Psoas muscle (tissue), 8 donors: Measurements from ENCODE around the gene TMEM63B. TPM values are rescaled to one million over a fixed set of nuclear protein-coding genes. Genes with fewer than 3 reads are reported as not detected.
"Not testable (repeated sequence)": the region's sequence is repeated elsewhere in the genome, so short reads cannot be mapped to it uniquely, and the experiment has no call there.

Experiments used
- ATAC-seq, 4 donors: fragments of 200-7000 bp; cut with Tn5 transposase; one replicate each; pipeline ENCODE4 v1.9.1; 2020; ENCODE audit warnings: moderate library complexity in 3 of 4, mild to moderate bottlenecking in 2 of 4
- DNase-seq, 2 donors: peaks; one replicate each; pipeline ENCODE4 v3.0.0-alpha.2; 2020
- H3K27ac ChIP-seq: fragments of 200-600 bp; one replicate; pipeline ENCODE4 v1.8.0; 2022
- H3K27me3 ChIP-seq, 3 donors: fragments of 200-600 bp in 1 of 3; one replicate each; pipeline versions ENCODE4 v1.6.1 to v1.8.0; 2013 to 2022; ENCODE audit warnings: low read length in 2 of 3, mild to moderate bottlenecking in 2 of 3, moderate library complexity in 1 of 3; ENCODE audit not compliant: insufficient read depth in 3 of 3
- H3K36me3 ChIP-seq, 2 donors: fragments of 200-600 bp in 1 of 2; one replicate each; pipeline versions ENCODE4 v1.6.1 to v1.8.0; 2013 to 2022; ENCODE audit warnings: low read depth in 1 of 2, mild to moderate bottlenecking in 1 of 2, moderate library complexity in 1 of 2; ENCODE audit not compliant: insufficient read depth in 1 of 2
- H3K4me1 ChIP-seq: fragments of 200-600 bp; one replicate; pipeline ENCODE4 v1.8.0; 2022
- H3K4me3 ChIP-seq: fragments of 200-600 bp; one replicate; pipeline ENCODE4 v1.8.0; 2022; ENCODE audit warnings: mild to moderate bottlenecking
- H3K9me3 ChIP-seq: fragments of 200-600 bp; one replicate; pipeline ENCODE4 v1.8.0; 2022
- CTCF ChIP-seq: fragments of 200-600 bp; IDR thresholded peaks from one replicate; pipeline ENCODE4 v1.8.0; 2022; ENCODE audit warnings: antibody characterized with exemption
- WGBS, 3 donors: extraction: QIAGEN DNeasy Blood & Tissue Kit; methylation state at CpG; one replicate each; pipeline versions ENCODE4 v1.1.6 to v1.1.7; 2013; 5-methylcytosine and 5-hydroxymethylcytosine counted together
- intact Hi-C, 2 donors: fragments of 100-400 bp; cut with DNase I; formaldehyde crosslinking; loops; one replicate each; pipeline versions ENCODE4 v1.11.0 to v1.14.2; 2022
- polyA plus RNA-seq, 3 donors: library from polyadenylated mRNA; stranded (reverse); fragments of 200-250 nt; gene quantifications; one replicate each; pipeline ENCODE4 v1.2.3, GENCODE V29; 2013
- total RNA-seq, 4 donors: library from RNA; stranded (reverse); fragmentation: NEBNext Ultra II Directional in 2 of 4; extraction: Animal tissue kit (Norgen Biotek cat#: 25700) in 2 of 4; gene quantifications; one replicate each; pipeline versions ENCODE4 v1.2.1 to v1.2.4, GENCODE V29; 2021 to 2023
- donor health status: healthy with polysubstance abuse.
- donor health status: DM: no; HTN: no; CAD: no; lungs with moderate emphysema.
- donor health status: Bipolar disorder and iron deficiency.
- donor health status: healthy.
- donor health status: DM: yes; HTN: yes; CAD: no.
- donor health status: DM: no; HTN: no; CAD: no.
- donor health status: DM: no; HTN: no; CAD: no.
- donor health status: DM: yes; HTN: yes; CAD: no.

The TMEM63B gene
- total and polyA plus RNA-seq, 7 donors: 23.5 to 121 (median 38.4) TPM

GRCh38 chr6:44182911-44183390, 55.6 kb downstream of the TMEM63B start:
- no peak for TF ChIP-seq CTCF
- H3K4me1 ChIP-seq: peaks cover 4% of the 10 kb centered on the region
- no peaks in the 10 kb centered on the region for H3K9me3 ChIP-seq
- no peak overlapping the region for H3K4me3 ChIP-seq
- ATAC-seq (no peak), DNase-seq (no peak)
- WGBS, 3 donors: 93 to 94% (median 94%) methylated on average over 4 of the region's 4 CpGs
- no peaks in the 10 kb centered on the region for H3K27me3 ChIP-seq
- intact Hi-C loops: loop anchor here in 1 of 2 donors (5.0 kb wide), 1 partner anchor 34 kb away; the partner anchor contains the start of gene MYMX
- no peaks in the 10 kb centered on the region for H3K36me3 ChIP-seq
- no peak overlapping the region for H3K27ac ChIP-seq

- WGBS, 3 donors: 69 to 81% (median 75%) methylated on average over 9 of the region's 9 CpGs
- Histone ChIP-seq H3K4me3 (no peak overlapping the region), H3K4me1 (no peaks in the 10 kb centered on the region), H3K27me3 (no peaks in the 10 kb centered on the region), H3K27ac (no peak overlapping the region), H3K9me3 (no peaks in the 10 kb centered on the region), H3K36me3 (no peaks in the 10 kb centered on the region)
- DNase-seq (no peak), ATAC-seq (no peak)
- TF ChIP-seq CTCF: no peak
- intact Hi-C loops: loop anchor here in 1 of 2 donors (5.0 kb wide), 1 partner anchor 34 kb away; the partner anchor contains the start of gene MYMX
These were observed 56.4 kb downstream of the TMEM63B start for GRCh38 chr6:44183783-44184182.

GRCh38 chr6:44185356-44185755, 58.0 kb downstream of the TMEM63B start:
- DNase-seq, H3K4me3 ChIP-seq, H3K4me1 ChIP-seq, H3K27me3 ChIP-seq, ATAC-seq, H3K36me3 ChIP-seq, H3K27ac ChIP-seq, H3K9me3 ChIP-seq: not testable (repeated sequence)
- intact Hi-C loops: loop anchor here in 1 of 2 donors (5.0 kb wide), 1 partner anchor 1862 kb away; no protein-coding TSS in a partner anchor
- 85 to 95% (median 90%) methylated on average over 7 of the region's 7 CpGs for WGBS, 3 donors

- H3K9me3 ChIP-seq: no peaks in the 10 kb centered on the region
- no peak for DNase-seq
- no peak for ATAC-seq
- TF ChIP-seq CTCF: no peak
- intact Hi-C loops: loop anchor here in 1 of 2 donors (5.0 kb wide), 1 partner anchor 1861 kb away; no protein-coding TSS in a partner anchor
- no peaks in the 10 kb centered on the region for H3K4me1 ChIP-seq
- no peak overlapping the region for H3K27ac ChIP-seq
- H3K27me3 ChIP-seq: no peaks in the 10 kb centered on the region
- WGBS, 3 donors: 52 to 58% (median 57%) methylated on average over 9 of the region's 9 CpGs
- no peak overlapping the region for H3K4me3 ChIP-seq
- no peaks in the 10 kb centered on the region for H3K36me3 ChIP-seq
These were observed 58.7 kb downstream of the TMEM63B start for GRCh38 chr6:44185953-44186634.

GRCh38 chr6:44186635-44187025, 59.3 kb downstream of the TMEM63B start:
- 73 to 78% (median 77%) methylated on average over 7 of the region's 7 CpGs for WGBS, 3 donors
- intact Hi-C loops: loop anchor here in 1 of 2 donors (5.0 kb wide), 1 partner anchor 1861 kb away; no protein-coding TSS in a partner anchor

More at GRCh38 chr6:44186635-44187025, 59.3 kb downstream of the TMEM63B start:
- no peak for TF ChIP-seq CTCF
- H3K36me3 ChIP-seq: no peaks in the 10 kb centered on the region
- no peak overlapping the region for H3K4me3 ChIP-seq
- no peaks in the 10 kb centered on the region for H3K27me3 ChIP-seq
- no peak for ATAC-seq
- no peaks in the 10 kb centered on the region for H3K9me3 ChIP-seq
- no peak overlapping the region for H3K27ac ChIP-seq
- DNase-seq: no peak
- no peaks in the 10 kb centered on the region for H3K4me1 ChIP-seq
